NOMO-1 (cell line): ENCODE measurements around the gene PET100.
"Not testable (repeated sequence)": the region's sequence is repeated elsewhere in the genome, so short reads cannot be mapped to it uniquely, and the experiment has no call there.

Source experiments
- DNase-seq, 2 experiments: peaks; one replicate each; lab custom pipeline; 2025; ENCODE audit not compliant: unreplicated experiment in 2 of 2; lab: John Stamatoyannopoulos, UW

The PET100 gene

DNA sequence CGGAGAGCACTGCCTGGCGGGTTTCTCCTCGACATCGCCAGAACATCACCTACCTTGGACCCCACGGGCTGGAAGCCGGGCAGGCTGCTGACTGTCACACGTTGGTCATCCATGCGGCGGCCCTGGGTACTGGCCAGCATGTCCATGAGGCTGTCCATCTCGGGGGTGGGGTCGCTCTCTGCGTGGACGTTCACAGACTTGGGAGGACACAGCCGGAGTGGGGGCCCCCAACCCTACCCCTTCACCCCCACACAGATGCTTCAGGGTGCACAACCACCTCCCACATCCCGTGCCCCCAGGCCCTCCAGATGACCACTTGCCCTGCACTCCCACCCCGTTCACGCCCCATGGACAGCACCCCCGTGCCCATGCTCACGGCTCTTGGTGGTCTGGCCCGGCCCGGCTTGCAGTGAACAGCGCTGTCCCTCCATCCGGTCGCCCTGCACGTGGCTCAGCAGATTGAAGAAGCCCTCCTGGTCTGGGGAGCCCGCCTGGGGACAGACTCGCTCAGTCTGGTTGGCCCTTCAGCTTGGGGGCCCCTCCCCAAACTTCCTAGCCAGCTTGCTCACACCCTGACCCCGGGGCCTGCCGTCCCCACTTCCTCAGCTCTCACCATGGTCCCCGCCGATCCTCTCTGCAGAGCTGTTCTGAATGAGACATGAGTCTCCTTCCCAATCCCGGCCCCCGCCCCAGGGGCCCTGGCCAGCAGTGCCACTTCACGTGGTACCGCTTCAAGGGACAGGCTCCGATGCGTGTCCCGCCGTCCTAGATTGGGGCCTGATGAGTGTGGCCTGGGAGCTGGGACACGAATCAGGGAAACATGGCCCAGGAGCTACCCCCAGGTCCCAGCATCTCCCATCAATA, 3.0 kb downstream of the PET100 start:
- no peak for DNase-seq

DNA sequence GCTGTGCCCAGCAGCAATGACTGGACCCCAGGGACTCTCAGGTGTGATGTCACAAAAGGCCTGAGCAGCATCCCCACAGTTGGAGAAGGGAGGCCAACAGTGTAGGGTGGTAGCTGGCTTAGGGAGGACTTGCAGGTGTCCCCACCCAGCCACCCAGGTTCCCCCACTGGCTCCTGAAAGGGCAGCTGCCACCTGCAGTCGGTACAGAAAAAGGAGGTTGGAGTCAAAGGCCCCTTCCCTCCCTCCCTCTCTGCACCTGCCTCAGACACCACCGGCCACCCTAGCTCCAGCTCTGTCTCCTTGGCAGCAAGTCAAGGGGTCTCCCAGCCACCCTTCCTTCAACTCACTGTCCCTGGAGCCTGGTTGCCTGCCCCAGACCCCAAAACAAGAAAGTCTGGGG, 4.1 kb downstream of the PET100 start, which contains the start of gene PCP2:
PCP2 (minus strand) TSS at position 22 of the 400 bp plus-strand sequence. CDS start 262 bp downstream, outside the sequence.
- DNase-seq = no peak

DNA sequence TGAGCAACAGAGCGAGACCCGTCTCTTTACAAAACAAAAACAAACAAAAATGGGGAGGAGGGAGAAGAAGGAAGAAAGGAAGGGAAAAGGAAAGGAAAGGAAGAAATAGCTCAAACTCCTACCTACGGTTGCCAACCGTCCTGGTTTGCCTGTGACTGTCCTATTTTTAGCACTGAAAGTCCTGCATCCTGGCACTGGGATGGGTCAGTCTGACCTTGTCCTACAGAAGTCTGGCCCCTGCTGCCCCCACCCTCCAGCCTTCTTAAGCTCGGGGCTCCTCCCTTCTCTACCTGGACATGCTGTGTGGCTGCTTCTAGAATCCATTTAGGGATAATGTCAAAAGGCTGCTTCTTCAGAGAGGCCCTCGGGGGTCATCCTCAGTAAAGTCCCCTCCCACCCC, 6.1 kb downstream of the PET100 start:
- no peak for DNase-seq

DNA sequence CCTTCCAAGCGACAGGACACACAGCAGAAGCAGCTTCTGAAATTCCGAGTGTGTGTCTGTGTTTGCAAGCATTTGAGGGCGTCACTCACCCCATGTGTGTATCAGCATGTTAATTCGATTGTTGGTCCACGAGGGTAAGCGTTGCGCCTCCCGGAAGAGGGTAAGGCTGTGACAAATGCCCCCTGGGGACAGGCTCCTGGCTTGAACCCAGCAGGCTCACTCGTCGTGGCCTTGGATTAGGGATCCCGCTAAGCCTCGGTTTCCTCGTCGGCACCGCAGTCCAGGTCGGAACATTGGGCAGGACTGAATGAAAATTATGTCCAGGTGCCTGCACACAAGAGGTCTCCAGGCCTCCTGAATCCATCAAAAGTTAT, 6.7 kb downstream of the PET100 start:
- DNase-seq = peak in 1 of 2 experiments; percentile 40

DNA sequence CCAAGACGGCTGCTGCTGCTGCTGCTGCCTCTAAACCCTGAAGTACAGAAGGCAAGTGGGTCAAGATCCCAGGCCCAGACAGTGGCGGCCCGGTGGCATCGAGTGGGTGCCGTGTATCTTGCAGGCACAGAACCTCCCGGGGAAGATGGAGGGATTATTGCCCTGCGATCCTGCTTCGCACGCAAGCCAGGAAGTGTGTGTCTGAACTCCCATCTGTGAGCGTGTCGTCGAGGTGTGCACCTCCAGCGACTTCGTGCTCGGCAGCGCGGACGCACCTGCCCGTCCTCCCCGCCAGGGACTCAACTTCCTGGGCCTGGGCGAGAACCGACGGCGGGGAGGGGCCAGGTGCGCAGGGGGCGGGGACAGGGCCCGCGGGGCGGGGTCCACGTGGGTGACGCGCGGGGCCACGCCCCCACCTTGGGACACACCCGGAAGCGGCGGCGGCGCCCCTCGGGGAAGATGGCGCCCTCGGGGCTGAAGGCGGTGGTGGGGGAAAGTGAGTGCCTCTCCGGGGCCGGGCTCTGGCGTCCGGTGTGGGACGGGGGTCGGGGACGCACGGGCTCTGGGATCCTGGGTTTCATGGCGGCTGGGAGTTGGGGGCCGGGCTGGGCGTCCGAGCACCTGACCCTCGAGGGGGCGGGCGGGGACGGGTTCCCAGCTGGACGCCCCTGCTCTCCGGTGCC, 7.2 kb downstream of the PET100 start, which contains the start of gene STXBP2:
STXBP2 (plus strand) TSS at position 420 of the 683 bp plus-strand sequence; CDS start at position 460, 40 bp downstream.
- DNase-seq = peak; percentile 52 to 81

DNA sequence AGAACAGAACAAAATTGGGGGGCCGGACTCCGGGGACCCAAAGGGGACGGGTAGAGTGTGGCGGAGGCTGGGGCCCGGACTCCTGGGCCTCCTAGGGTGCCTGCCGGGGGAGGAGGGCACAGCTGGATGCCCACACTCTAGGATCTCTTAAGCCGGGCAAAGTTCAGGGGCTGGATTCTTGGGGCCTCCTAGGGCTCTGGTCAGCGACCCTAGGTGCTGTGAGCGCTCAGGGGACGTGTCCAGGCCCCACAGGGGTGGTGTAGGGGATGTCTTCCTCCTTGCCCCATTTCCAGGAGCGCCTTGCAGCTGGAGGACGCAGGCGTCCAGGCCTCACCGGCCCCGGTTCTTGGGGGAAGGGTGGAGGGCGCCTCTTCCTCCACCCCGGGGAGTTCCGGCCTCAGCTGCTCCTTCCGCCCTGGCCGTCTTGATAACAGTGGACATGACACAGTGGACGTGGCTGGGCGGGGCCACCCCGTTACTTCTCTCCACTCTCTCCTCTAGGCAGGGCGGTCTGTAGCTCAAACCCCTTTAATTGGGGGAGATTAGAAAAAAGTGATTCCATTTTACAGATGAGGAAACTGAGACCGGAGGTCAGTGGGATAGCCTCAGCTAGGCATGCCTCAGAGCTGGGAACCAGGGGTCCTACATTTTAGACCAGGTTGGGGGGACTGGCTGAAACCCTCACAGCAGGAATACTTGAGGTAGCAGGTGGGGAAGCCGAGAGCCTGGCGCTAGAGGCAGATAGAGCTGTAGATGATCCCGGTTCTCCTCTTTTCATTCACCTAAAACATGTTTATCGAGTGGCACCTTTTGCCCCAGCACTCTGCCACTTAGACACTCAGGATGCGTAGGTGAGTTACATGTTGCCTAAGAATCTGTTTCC, 8.0 kb downstream of the PET100 start:
- DNase-seq = peak; percentile 19 to 26

DNA sequence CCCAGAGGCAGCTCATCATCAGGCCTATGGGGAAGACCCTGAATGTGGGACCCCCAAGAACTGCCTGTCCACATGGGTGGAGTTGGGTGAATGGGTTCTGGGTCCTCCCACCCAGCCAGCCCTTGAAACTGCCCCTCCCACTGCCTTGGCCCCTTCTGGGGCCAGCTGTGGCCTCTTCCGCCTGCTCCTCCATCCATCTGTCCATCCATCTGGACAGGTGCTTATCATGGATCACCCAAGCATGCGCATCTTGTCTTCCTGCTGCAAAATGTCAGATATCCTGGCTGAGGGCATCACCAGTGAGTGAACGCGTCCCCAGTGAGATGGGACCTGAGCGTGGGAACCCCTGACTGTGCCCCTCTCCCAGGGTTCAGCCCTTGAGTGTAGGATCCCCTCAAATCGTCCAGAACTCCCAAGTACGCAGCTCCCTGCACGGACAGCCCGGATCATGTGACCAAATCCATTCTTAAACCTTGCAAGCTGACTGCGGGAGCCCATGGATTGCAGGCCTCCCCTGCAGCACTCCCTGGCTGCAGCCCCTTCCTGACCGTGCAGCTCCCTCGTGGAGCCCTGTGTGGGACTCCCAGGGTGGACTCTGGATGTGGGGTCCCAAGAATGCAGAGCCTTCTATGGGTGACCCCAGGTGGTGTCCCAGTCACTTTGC, 9.3 kb downstream of the PET100 start:
- no peak for DNase-seq

DNA sequence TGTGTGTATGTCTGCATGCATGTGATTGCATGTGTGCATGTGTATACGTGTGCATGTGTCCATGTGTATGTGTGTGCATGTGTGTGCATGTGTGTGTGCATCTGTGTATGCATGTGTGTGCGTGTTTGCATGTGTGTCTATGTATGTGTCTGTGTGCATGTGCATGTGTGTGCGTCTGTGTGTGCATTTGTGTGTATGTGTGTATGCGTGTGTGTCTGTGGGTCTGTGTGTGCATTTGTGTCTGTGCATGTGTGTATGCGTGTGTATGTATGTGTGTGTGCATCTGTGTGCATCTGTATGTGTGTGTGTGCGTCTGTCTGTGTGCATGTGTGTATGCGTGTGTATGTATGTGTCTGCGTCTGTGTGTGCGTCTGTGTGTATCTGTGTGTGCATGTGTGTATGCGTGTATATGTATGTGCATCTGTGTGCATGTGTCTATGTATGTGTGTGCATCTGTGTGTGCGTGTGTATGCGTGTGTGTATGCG, 10.3 kb downstream of the PET100 start:
- no peak for DNase-seq

DNA sequence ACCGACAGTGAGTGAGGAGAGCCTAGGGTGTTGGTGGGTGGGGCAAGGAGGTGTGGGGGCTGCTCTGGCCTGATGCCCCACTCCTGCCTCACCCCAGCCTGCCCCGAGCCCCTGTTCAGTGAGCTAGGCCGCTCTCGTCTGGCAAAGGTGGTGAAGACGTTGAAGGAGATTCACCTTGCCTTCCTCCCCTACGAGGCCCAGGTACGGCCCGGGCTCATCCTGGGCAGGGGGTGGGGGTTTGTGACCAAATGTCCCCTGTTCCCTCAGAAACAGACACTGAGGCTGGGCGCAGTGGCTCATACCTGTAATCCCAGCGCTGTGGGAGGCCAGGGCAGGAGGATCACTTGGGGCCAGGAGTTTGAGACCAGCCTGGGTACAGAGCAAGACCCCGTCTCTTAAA, 11.2 kb downstream of the PET100 start:
- DNase-seq = no peak

DNA sequence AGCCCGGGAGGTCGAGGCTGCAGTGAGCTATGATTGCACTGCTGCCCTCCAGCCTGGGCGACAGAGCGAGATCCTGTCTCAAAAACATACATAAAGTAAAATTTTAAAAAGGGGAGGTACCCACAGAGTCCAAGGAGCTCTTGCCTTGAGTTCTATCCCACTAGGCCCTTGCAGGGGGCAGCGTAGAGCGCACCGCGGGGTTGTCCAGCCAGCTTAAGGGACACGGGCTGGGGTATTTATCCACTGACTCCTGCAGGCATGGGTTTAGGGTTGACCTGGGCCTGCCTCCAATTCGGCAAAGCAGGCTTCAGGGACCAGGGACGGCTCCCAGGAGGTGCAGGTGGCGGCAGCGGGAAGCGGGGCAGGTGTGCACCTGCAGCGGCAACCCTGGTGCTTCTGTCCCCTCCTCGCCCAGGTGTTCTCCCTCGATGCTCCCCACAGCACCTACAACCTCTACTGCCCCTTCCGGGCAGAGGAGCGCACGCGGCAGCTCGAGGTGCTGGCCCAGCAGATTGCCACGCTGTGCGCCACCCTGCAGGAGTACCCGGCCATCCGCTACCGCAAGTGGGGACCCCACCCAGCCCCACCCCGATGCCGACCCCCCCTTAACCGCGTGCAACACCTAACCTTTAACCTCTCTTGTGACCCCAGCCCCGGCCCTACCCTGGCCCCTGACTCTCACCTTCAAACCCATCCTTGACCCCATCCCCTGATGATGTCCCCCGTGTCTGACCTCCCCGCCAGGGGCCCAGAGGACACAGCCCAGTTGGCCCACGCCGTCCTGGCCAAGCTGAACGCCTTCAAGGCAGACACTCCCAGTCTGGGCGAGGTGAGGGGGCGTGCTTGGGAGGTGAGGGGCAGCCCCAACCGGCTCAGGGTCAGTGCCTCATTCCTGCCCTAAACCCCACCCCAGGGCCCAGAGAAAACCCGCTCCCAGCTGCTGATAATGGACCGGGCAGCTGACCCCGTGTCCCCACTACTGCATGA, 12.0 kb downstream of the PET100 start:
- DNase-seq = no peak

DNA sequence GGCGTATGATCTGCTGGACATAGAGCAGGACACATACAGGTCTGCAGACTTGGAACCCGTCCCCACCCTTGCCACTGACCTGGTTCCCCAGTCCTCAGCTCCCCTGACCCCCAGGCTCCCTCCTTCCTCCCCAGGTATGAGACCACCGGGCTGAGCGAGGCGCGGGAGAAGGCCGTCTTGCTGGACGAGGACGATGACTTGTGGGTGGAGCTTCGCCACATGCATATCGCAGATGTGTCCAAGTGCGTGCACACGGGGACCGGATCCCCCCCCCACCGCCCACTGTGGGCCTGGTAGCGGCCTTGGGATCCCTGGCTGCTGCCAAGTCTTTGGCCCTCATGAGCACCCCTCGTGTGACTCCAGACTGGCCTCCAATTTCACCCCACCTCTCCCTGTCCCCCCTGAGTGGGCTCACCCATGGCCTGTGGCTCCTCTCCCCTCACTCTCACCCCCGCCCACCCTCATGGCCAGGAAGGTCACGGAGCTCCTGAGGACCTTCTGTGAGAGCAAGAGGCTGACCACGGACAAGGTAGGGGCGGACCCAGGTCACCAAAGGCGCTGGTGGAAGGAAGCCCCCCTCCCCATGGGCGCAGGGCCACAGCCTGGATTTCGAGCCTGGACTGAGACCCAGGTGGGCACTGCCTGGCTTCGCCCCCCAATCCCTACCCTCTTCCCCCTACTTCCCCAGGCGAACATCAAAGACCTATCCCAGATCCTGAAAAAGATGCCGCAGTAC, 12.9 kb downstream of the PET100 start:
- no peak for DNase-seq

DNA sequence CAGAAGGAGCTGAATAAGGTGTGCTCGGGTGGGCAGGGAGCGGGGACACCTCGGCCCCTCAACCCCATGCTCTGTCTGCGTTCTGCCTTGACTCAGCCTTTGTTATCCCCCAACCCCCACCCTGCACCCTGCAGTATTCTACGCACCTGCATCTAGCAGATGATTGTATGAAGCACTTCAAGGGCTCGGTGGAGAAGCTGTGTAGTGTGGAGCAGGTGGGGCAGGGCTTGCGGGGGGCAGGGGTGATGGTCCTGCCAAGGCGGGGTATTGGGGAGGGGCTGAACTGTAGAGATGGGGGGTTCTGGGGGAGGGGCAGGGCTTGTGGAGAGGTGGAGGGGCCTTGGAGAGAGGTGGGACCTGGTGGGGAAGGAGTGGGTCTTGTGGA, 13.4 kb downstream of the PET100 start:
- DNase-seq = no peak

DNA sequence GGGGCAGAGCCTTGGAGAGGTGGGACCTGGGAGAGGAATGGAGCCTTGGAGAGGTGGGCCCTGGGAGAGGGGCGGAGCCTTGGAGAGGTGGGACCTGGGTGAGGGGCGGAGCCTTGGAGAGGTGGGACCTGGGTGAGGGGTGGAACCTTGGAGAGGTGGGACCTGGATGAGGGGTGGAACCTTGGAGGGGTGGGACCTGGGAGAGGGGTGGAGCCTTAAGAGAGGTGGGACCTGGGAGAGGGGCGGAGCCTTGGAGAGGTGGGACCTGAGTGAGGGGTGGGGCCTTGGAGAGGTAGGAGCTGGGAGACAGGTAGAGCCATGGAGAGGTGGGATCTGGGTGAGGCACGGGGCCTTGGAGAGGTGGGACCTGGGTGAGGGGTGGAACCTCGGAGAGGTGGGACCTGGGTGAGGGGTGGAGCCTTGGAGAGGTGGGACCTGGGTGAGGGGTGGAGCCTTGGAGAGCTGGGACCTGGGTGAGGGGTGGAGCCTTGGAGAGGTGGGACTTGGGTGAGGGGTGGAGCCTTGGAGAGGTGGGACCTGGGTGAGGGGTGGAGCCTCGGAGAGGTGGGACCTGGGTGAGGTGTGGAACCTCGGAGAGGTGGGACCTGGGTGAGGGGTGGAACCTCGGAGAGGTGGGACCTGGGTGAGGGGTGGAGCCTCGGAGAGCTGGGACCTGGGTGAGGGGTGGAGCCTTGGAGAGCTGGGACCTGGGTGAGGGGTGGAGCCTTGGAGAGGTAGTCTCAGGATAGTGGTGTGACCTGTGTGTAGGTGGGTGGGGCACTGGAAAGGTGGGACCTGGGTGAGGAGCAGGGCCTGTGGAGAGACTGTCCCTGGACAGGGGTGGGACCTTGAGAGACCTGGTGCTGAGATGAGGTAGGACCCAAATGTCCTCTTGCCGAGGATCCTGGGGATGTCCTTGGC, 14.3 kb downstream of the PET100 start:
- DNase-seq = not testable (repeated sequence)

DNA sequence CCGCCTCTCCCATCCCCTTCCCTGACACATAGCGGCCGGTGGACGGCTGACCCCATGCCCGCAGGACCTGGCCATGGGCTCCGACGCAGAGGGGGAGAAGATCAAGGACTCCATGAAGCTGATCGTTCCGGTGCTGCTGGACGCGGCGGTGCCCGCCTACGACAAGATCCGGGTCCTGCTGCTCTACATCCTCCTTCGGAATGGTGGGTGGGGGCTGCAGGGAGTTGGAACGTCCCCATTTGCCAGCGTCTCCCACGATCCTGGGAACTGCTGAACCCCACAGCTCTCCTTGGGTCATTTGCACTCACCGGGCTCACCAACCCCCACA, 14.9 kb downstream of the PET100 start:
- no peak for DNase-seq

DNA sequence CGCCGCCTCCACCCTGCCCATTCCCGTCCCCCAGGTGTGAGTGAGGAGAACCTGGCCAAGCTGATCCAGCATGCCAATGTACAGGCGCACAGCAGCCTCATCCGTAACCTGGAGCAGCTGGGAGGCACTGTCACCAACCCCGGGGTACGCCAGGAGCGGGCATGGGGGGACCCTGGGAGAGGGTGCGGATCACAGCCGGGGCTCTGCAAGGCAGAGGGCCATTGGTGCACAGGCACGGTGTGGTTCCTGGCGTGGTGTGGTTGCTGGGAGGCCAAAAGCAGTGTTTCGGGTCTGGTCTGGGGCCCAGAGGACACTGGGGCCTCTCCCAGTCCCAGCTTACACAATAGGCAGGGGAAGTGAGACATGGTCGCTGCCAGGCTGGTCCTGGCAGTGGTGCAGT, 15.6 kb downstream of the PET100 start:
- DNase-seq = peak; percentile 81 to 86

DNA sequence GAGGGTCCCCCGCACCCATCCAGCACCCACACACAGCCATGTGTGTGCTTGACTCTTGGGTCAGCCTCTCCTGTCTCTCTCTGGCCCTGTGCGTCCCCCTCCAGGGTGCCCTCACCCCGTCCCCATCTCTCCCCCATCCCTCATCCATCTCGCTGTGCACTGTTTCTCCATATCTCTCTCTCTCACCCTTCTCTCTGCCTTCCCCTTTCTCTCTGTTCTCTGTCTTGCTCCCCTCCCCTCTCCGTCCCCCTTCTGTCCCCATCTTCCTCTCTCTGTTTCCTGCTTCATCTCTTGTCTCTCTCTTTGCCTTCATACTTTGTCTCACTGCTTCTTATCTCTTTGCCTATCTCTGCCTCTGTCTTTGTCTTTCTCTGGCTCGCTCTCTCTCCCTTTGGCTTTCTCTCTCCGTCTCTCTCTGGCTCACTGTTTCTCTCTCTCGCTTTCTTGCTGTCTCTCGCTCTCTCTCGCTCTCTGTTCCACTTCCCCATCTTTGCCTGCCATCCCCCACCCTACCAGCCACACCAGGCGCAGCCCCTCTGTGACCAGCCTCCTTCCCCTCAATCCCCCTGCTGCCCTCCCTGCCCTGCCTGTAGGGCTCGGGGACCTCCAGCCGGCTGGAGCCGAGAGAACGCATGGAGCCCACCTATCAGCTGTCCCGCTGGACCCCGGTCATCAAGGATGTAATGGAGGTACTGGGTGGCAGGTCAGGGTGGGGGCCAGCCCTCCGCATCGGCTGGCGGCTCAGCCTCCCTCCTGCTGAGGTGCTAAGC, 16.2 kb downstream of the PET100 start:
- DNase-seq = peak; percentile 71 to 77

DNA sequence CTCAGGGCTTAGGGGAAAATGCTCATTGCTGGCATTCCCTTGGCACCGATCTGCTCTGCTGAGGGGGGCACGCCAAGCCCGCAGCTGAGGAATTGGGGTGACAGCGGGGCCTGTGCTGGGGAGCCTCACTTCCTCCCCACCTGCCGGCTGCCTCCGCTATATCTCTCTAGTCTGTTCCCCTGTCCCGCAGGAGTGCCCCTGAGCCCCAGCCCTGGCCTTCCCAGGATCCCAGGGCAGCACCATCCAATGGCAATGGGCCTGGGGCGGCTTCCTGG, 16.8 kb downstream of the PET100 start:
- DNase-seq = no peak
